ENCODE data around the gene HDAC1.

GRCh38 chr1:32361674-32362473 is 70.0 kb downstream of the HDAC1 start:
- TF ChIP-seq CTCF (IDR thresholded peaks at IDR 0.05; ENCODE audit: borderline replicate concordance, extremely low read depth, low read length, poor library complexity, severe bottlenecking) (no peak), EZH2 (IDR thresholded peaks at IDR 0.05; ENCODE audit: borderline replicate concordance, low read depth, low read length, severe bottlenecking) (no peak)

All from DND-41 (cell line).